Activated gamma-delta T cell (primary cell): ENCODE data around the gene RTN4R.
"Not testable (repeated sequence)": the region's sequence is repeated elsewhere in the genome, so short reads cannot be mapped to it uniquely, and the experiment has no call there.

Source experiments
- DNase-seq: peaks from one replicate; lab custom pipeline; 2025; lab: John Stamatoyannopoulos, UW

Gene RTN4R

GRCh38 chr22:20305894-20306645 lies 38.0 kb upstream of the RTN4R start:
- DNase-seq, result no peak

DNA sequence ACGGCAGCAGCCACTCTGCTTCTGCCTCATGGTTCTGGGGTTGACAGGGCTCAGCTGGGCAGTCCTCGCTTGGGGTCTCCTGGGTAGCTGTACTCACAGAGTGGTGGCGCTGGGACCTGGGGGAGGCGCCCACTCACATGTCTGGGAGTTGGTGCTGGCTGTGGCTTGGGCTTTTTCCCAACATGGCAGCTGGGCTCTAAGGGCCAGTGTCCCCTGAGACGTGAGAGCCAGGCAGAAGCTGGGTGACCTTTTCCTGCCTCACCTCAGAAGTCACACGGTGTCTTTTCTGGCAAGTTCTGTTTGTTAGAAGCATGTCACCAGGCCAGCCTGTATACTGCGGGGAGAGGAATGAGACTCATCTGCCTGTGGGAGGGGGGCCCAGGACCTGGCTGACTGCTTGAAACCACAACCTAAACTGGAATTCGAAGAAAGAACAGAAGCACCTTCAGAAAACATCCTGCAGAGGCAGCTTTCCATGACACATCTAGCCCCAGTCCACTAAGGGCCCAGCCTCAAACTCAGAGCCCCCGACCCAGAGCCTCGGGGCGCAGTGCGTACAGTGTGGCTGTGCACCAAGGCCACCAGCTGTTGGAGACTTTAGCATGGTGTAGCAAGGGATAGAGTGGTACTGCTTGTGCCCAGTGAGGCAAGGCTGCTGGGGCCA lies 37.2 kb upstream of the RTN4R start:
- DNase-seq, result not testable (repeated sequence)

- no peak for DNase-seq
Measured at GRCh38 chr22:20304646-20305045, 36.5 kb upstream of the RTN4R start.

DNA sequence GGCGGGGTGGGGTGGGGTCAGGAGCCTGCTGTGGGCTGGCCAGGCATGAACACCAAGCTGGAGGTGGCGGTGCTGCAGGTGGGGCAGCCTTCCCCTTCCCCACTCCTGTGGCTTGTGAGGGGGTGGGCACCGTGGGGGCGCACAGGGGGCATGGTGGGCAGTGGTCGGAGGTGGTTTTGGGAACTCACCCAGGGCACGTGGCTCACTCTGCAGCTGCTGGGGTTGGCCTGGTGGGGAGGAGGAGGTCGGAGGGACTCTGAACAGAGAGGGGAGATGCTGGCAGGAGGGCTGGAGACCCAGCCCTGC lies 35.1 kb upstream of the RTN4R start:
- not testable (repeated sequence) for DNase-seq

DNA sequence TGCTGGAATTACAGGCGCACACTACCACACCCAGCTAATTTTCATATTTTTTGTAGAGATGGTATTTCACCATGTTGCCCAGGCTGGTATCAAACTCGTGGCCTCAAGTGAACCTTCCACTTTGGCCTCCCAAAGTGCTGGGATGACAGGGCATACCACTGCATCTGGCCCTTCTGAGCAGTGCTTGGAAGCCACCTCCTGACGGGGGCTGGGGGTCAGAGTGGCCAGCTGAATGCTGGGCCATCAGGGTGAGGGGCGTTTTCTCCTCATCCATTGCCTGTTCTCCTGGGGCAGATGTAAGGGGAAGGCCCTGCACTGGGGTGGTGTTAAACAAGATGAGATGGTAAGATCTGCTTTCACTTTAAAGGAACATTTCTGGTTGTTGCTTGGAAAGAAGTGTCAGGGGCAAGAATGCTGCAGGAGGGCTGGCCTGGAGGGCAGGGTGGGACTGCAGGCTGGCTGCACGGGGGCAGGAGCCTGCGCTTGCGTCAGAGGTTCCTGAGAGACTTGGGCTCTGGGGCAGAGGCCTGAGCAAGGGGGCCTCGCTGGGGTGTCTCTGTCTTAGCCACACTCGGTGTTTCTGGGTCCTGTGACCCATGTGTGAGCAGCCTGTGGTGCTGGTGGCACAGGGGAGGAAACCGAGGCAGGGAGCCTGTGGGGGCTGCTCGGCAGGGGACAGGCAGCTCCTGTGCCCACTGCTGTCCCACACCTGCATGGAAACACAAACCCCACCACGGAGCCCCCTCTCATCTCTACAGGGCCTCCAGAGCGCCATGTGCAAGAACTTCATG lies 34.5 kb upstream of the RTN4R start:
- DNase-seq, result no peak

DNA sequence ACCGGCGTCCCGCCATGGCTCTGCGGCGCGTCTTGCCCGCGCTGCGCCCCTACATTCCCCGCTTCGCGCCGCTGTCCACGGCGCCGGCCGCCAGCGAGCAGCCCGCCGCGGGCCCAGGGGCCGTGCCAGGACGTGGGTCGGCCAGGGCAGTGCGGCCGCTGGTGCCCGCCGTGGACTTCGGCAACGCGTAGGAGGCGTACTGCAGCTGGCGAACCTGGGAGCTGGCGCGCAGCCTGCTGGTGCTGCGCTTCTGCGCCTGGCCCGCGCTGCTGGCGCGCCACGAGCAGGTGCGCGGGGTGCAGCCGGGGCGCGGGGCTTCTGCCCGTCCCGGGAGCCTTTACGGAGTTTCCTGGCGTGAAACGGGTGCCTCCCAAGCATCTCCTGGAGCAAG lies 31.6 kb upstream of the RTN4R start:
- DNase-seq, result no peak

GRCh38 chr22:20298803-20299745 lies 31.0 kb upstream of the RTN4R start:
- peak; percentile 68 for DNase-seq

GRCh38 chr22:20298110-20298802 lies 30.1 kb upstream of the RTN4R start:
- DNase-seq, result no peak

GRCh38 chr22:20297414-20298109 lies 29.4 kb upstream of the RTN4R start:
- DNase-seq, result no peak

- DNase-seq, result no peak
Measured at GRCh38 chr22:20296598-20296997, 28.5 kb upstream of the RTN4R start.

GRCh38 chr22:20295262-20296064 lies 27.3 kb upstream of the RTN4R start:
- no peak for DNase-seq

DNA sequence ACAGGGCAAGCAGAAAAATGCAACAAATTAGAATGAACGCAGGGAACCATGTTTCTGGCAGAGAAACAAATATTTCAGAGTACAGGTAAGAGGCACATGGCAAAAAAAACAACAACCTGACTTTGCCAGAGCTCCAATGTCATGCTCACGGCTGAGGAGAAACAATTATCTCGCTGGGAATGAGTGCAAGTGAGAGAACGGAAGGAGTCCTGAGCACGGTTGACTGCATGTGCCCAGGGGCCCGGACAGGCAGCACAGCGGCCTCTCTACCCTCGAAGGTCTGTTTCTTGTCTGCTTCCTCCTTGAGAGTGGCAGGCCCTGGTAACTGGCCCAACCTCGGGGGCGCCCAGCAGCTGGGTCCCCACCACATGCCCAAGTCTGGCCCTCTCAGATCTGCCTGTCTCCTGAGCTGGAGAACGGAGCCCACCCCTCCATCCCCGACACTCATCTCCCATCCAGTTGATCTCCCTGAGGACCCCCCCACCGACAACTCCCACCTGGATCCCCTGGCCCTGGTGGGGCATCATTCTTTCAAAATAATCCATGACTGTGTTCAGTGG lies 24.6 kb upstream of the RTN4R start:
- DNase-seq, result no peak

- DNase-seq, result no peak
Measured at GRCh38 chr22:20292108-20292507, 24.0 kb upstream of the RTN4R start.

DNA sequence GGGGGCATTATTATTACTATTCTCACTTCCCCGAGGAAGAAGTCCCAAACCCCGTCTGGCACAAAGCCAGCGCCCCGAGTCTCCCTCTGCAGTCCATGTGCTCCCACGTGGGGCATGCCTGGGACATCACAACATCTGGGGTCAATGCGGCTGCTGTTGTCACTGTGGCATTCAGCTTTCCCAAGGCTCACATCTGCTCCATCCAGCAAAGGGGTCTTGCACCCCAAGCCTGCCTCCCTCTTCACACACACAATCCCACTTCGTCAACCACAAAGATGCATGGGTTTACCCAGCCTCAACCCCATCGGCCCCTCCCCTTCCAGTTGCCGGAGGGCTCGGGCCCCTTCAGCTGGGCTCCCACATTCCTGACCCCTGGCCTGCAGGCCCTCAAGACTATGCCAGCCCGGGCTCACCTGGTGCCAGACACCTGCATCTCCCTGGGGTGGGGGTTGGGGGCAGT lies 23.5 kb upstream of the RTN4R start:
- DNase-seq, result no peak

DNA sequence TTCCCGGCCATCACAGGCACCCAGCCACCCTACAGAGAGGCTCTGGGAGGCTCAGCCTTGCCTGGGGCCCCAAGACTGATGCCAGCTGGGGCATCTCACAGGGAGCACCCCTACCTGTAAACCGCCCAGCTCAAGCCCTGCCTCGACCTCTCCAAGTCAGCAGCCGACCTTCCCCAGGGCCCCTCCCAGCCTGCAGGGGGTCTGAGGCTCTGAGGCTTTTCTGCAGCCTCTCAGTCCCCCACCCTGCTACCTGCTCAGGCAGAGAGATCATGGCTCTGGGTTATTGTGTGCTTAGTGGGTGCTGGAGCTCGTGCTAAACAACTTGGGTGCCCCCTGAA lies 23.1 kb upstream of the RTN4R start:
- DNase-seq, result no peak

DNA sequence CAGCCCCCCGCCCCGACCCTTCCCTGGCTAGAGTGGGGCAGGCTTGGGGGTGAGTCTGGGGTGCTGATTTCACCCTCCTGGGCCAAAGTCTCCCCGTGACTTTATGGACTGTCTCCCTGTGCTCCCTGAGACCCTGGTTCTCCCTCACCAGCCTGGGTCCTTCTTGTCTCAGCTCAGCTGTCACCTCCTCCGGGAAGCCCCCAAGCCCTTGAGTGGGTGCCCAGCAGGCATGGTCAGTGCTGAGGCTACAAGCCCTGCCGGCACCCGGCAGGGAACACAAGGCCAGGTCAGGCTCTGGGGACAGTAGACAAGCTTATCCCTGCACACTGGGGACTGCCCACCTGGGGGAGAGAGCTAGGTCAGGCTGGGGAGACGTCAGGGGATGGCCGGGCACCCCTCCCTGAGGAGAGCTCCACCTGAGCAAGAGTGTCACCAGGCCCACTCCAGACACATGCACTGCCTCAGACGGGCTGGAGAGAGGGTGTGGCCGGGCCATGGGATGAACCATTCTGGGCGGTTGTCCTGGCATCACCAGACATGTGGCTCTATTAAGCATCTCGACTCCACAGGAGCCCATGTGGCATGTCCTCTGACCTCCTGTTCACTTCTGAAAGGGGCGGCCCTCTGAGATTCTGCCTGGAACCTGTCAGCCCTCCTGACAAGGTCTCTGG lies 22.6 kb upstream of the RTN4R start:
- DNase-seq, result no peak

DNA sequence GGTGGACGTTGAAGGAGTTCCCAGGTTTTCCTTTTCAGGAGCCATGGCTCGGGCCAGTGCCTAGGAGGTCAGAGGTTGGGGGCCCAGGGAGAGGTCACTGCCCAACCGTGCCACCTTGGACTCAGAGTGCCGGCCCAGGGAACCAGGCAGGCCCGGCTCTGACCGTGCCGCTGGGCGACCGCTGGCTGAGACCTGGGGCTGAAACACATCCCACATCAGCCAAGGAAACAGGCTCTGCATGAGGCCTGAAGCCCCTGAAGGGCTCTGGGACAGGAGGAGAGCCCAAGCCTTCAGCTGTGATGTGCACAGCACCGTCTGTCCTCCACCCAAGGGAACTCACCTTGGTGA lies 21.9 kb upstream of the RTN4R start:
- no peak for DNase-seq

GRCh38 chr22:20289182-20290044 lies 21.3 kb upstream of the RTN4R start:
- not testable (repeated sequence) for DNase-seq
